ENCODE measurements around the gene KIAA1143. TPM values are rescaled to one million over a fixed set of nuclear protein-coding genes. Genes with fewer than 3 reads are reported as not detected.
A peak's percentile ranks its signal among the peaks of the same experiment; 100 is the strongest.

Gene KIAA1143
- total RNA-seq (10 to 100 TPM; 21.9 to 41.7 (median 30.5) TPM), polyA plus RNA-seq (10 to 100 TPM; 13.7 to 25.4 TPM)
- long read RNA-seq, donor 1, full-length matches to known transcripts, result 10 of 18 reads
- long read RNA-seq, donor 1, partial matches to known transcripts, result 0 of 18 reads
- long read RNA-seq, donor 1, other reads (novel, unspliced or antisense), result 8 of 18 reads
- long read RNA-seq, donor 2, full-length matches to known transcripts, result 70 of 83 reads
- long read RNA-seq, donor 2, partial matches to known transcripts, result 10 of 83 reads
- long read RNA-seq, donor 2, other reads (novel, unspliced or antisense), result 3 of 83 reads
- long read RNA-seq, donor 3, full-length matches to known transcripts, result 16 of 24 reads
- long read RNA-seq, donor 3, partial matches to known transcripts, result 0 of 24 reads
- long read RNA-seq, donor 3, other reads (novel, unspliced or antisense), result 8 of 24 reads

DNA sequence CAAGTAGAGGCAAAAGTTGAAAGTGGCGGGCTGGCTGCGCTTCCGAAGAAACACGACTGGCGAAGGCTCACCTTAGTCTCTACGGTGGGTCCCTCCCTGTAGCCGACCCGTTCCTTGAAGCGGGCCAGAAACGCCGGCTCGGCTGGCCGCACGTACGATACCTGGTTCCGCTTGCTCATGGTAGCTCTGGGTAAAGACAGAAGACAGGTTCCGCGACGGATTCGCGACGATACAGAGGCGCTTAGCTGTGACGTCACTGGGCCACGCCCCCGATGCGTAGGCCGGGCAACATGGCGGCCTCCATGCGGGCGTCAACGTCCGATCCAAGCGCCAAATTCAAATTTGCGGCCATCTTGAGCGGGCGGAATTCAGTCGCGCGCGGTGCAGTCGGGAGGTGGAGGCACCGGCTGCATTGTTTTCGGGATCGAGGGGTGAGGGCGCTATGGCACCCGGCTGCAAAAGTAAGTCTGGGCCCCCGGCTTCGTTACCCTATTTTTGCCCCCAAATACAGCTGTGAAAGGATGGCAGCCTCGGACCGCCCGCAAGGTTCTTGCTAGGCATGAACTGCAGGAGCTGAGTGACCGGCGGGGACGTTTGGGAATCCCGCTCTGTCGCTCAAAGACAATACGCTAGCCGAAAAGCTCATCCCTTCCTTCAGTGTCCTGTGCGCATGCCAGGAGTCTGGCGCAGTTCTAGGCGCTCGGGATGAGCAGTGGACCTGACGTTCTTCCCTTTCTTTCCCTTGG is at the start of gene KIAA1143, which contains the start of gene KIF15:
Gene KIAA1143 (minus strand): TSS at position 196 of the 746 bp plus-strand sequence. CDS start 17 bp downstream, at position 179.
Gene KIF15 (plus strand): TSS at position 371 of the 746 bp plus-strand sequence. CDS start 72 bp downstream, at position 443.
- H3K4me1 ChIP-seq, result peaks cover 0 to 20% (median 13%) of the 10 kb centered on the region in 12 donors
- peaks cover 0 to 19% (median 1%) of the 10 kb centered on the region in 12 donors for H3K9me3 ChIP-seq
- intact Hi-C loops (cut with DNase I), result loop anchor here in 9 of 10 donors (1.0 to 10.0 kb wide), 7 partner anchors 31 to 103 kb away; partner anchors contain the start of genes TMEM42 (in 7 of the 9), ZNF502 (in 2 of the 9) and ZNF501 (in 1 of the 9)
- WGBS, 4 donors, result 0 to 2% (median 1%) methylated on average over 38 to 64 of the region's 64 CpGs
- H3K27ac ChIP-seq, result peak within 1 kb of the TSS in 11 of 12 donors; percentile 34 to 84 (median 72)
- peak; percentile 99 to 100 (median 100) for ATAC-seq
- H3K4me3 ChIP-seq, result peak within 1 kb of the TSS; percentile 63 to 94 (median 74)
- H3K27me3 ChIP-seq, result no peaks in the 10 kb centered on the region
- DNase-seq, result peak; percentile 95 to 98 (median 96)
- H3K36me3 ChIP-seq, result peaks cover 0 to 25% (median 0%) of the 10 kb centered on the region in 9 donors
- TF ChIP-seq, protein P1, sequence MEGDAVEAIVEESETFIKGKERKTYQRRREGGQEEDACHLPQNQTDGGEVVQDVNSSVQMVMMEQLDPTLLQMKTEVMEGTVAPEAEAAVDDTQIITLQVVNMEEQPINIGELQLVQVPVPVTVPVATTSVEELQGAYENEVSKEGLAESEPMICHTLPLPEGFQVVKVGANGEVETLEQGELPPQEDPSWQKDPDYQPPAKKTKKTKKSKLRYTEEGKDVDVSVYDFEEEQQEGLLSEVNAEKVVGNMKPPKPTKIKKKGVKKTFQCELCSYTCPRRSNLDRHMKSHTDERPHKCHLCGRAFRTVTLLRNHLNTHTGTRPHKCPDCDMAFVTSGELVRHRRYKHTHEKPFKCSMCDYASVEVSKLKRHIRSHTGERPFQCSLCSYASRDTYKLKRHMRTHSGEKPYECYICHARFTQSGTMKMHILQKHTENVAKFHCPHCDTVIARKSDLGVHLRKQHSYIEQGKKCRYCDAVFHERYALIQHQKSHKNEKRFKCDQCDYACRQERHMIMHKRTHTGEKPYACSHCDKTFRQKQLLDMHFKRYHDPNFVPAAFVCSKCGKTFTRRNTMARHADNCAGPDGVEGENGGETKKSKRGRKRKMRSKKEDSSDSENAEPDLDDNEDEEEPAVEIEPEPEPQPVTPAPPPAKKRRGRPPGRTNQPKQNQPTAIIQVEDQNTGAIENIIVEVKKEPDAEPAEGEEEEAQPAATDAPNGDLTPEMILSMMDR (IDR thresholded peaks at IDR 0.05), result peak in 2 of 12 donors; percentile 17 to 22
- TF ChIP-seq POLR2A (IDR thresholded peaks at IDR 0.05), result peak in 1 of 2 donors; percentile 53

DNA sequence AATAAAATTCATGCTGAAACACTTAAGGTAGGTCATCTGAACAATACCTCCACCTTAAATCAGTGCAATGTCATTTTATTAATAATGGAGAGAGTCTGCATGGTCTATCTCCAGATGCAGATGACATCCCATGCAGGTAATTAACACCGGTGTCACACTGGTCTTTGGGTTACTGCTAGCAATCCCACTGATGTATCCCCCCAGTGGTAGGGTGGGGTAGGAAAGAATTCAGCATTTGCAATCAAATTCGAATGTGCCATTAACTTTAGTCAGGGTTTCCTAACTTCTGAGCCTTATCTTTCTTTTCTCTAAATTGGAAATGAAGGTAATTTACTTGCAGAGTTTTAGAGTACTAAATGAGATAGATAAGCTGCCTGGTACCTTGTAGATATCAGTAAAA is 44.5 kb upstream of the KIAA1143 start:
- no peak overlapping the region for H3K4me3 ChIP-seq
- no peaks in the 10 kb centered on the region for H3K27me3 ChIP-seq
- 95 to 98% (median 96%) methylated on average over 2 of the region's 2 CpGs for WGBS, 4 donors
- no peaks in the 10 kb centered on the region for H3K9me3 ChIP-seq
- H3K36me3 ChIP-seq, result peaks cover 0 to 11% (median 0%) of the 10 kb centered on the region in 9 donors
- H3K27ac ChIP-seq, result no peak overlapping the region
- TF ChIP-seq, protein P1 (IDR thresholded peaks at IDR 0.05), result no peak
- no peak for TF ChIP-seq POLR2A (IDR thresholded peaks at IDR 0.05)
- no peaks in the 10 kb centered on the region for H3K4me1 ChIP-seq
- intact Hi-C loops (cut with DNase I), result no loop called here
- no peak for ATAC-seq
- no peak for DNase-seq

DNA sequence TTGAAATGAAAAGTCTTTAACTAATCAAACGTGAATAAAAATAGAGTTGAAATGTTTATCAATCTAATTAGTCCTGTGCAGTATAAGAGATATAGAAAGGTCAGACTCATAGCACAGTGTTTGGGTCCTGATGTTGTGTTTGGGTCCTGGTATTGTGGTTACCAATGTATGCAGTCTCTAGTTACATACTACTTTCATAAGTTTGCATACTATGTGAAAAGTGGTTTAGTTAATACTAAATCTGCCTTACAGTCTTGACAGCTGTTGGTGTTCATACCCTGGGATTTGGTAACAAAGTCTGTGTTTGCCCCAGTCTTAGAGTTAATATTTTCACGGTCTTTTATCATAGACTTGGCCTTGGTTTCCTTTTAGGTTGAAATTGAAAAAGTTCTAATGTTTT is 41.9 kb upstream of the KIAA1143 start:
- Histone ChIP-seq H3K36me3 (peaks cover 0 to 19% (median 0%) of the 10 kb centered on the region in 9 donors), H3K4me1 (no peaks in the 10 kb centered on the region), H3K4me3 (no peak overlapping the region), H3K27me3 (no peaks in the 10 kb centered on the region), H3K9me3 (no peaks in the 10 kb centered on the region), H3K27ac (no peak overlapping the region)
- intact Hi-C loops (cut with DNase I), result no loop called here
- ATAC-seq (no peak), DNase-seq (no peak)
- no peak for TF ChIP-seq POLR2A (IDR thresholded peaks at IDR 0.05)
- TF ChIP-seq, protein P1 (IDR thresholded peaks at IDR 0.05), result no peak
- WGBS, 4 donors, result 88 to 94% (median 94%) methylated on average over 2 of the region's 2 CpGs
